Tibial artery (tissue), 4 donors: ENCODE results near the gene ZNF428.
A peak's percentile ranks its signal among the peaks of the same experiment; 100 is the strongest.

ENCODE experiments used
- DNase-seq, 2 donors: peaks; one replicate each; pipeline ENCODE4 v3.0.0-alpha.2; 2019
- H3K27ac ChIP-seq, 2 donors: fragments of 200-600 bp; sonication (generic) in 1 of 2; 1 replicate in 1 of 2; 2 replicates in 1 of 2; pipeline ENCODE4 v1.5.1; 2018 to 2019; ENCODE audit warnings: mild to moderate bottlenecking in 1 of 2
- H3K27me3 ChIP-seq, 2 donors: fragments of 200-600 bp; sonication (generic) in 1 of 2; one replicate each; pipeline versions ENCODE4 v1.5.1 to v1.6.0; 2016 to 2019
- H3K36me3 ChIP-seq, 3 donors: fragments of 200-600 bp; sonication (generic) in 2 of 3; one replicate each; pipeline ENCODE4 v1.5.1; 2016 to 2019; ENCODE audit warnings: mild to moderate bottlenecking in 2 of 3
- H3K4me1 ChIP-seq, 4 donors: fragments of 200-600 bp; sonication (generic) in 2 of 4; 1 replicate in 3 of 4; 2 replicates in 1 of 4; pipeline ENCODE4 v1.5.1; 2016 to 2019
- H3K4me3 ChIP-seq, 2 donors: fragments of 200-600 bp; sonication (generic) in 1 of 2; 1 replicate in 1 of 2; 2 replicates in 1 of 2; pipeline ENCODE4 v1.5.1; 2018 to 2019; ENCODE audit warnings: mild to moderate bottlenecking in 2 of 2
- H3K9me3 ChIP-seq, 3 donors: fragments of 200-600 bp; sonication (generic) in 1 of 3; one replicate each; pipeline ENCODE4 v1.5.1; 2016 to 2019
- CTCF ChIP-seq, 2 experiments: fragments of 200-600 bp in 1 of 2; fragments of 450-650 bp in 1 of 2; IDR thresholded peaks; one replicate each; pipeline ENCODE4 v1.5.1; 2017 to 2019; ENCODE audit warnings: antibody characterized with exemption in 2 of 2, mild to moderate bottlenecking in 1 of 2, moderate library complexity in 1 of 2
- intact Hi-C: fragments of 100-400 bp; cut with DNase I; formaldehyde crosslinking; loops from one replicate; pipeline ENCODE4 v1.15.0; 2023; ENCODE audit warnings: low total_unique reads

Gene ZNF428

GRCh38 chr19:43578787-43579186 is 40.6 kb downstream of the ZNF428 start:
- Histone ChIP-seq H3K4me3 (no peak overlapping the region), H3K27me3 (no peaks in the 10 kb centered on the region), H3K27ac (no peak overlapping the region), H3K9me3 (no peaks in the 10 kb centered on the region), H3K4me1 (peaks cover 0 to 31% (median 14%) of the 10 kb centered on the region in 4 donors), H3K36me3 (no peaks in the 10 kb centered on the region)
- intact Hi-C loops, result no loop called here
- DNase-seq, result no peak
- TF ChIP-seq CTCF (IDR thresholded peaks at IDR 0.05), result no peak

GRCh38 chr19:43575955-43576878 is 43.2 kb downstream of the ZNF428 start:
- TF ChIP-seq CTCF (IDR thresholded peaks at IDR 0.05), result no peak
- peak overlapping the region; percentile 76 to 77 for H3K4me3 ChIP-seq
- peaks cover 0 to 13% (median 4%) of the 10 kb centered on the region in 3 donors for H3K36me3 ChIP-seq
- intact Hi-C loops, result loop anchor here (1.0 kb wide), 1 partner anchor 20 kb away; the partner anchor contains the start of genes IRGQ and ZNF576
- peaks cover 0 to 26% (median 11%) of the 10 kb centered on the region in 4 donors for H3K4me1 ChIP-seq
- H3K9me3 ChIP-seq, result no peaks in the 10 kb centered on the region
- H3K27me3 ChIP-seq, result no peaks in the 10 kb centered on the region
- peak overlapping the region; percentile 63 to 77 for H3K27ac ChIP-seq
- no peak for DNase-seq

DNA sequence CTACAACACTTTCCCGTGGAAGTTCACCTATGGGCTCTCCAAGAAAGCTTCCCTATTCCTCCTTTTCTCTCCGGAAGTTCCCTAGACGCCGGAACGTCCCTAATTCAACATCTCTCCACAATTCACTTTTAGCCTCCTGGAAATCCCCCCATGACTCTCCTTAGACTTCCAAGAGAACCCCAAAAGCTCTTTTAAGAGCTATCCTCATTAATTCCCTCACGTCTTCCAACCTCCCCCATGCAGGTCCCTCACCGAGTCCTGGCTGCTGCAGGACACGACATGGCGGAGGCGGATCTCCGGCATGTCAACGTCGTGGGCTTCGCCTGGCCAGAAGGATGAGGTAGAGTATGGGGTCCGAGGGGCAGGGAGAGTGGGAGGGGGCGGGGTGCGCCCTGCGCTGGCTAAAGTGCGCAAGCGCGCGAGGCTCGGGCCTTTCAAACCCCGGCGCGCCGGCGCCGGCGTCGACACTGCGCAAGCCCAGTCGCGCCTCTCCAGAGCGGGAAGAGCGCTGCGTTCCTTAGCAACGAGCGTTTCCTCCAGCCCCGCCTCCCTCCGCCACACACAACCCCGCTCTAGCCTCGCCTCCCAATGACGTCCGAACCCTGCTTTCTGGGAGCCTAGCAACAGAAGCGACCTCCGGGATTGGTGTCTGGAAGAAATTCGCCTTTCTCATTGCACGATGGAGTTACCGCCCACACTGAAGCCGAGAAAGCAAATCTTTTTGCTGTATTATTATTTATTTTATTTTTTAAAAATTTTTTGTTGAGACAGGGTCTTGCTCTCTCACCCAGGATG is 44.1 kb downstream of the ZNF428 start, which contains the start of the genes PINLYP and XRCC1:
TSS of gene PINLYP (plus strand) at position 646 of the 795 bp plus-strand sequence. CDS start 1,391 bp downstream, outside the sequence.
TSS of gene XRCC1 (minus strand) at position 372 of the 795 bp plus-strand sequence. CDS start at position 303, 69 bp downstream.
- H3K4me3 ChIP-seq, result peak within 1 kb of the TSS; percentile 76 to 77
- peak; percentile 98 to 99 for DNase-seq
- peaks cover 0 to 21% (median 10%) of the 10 kb centered on the region in 4 donors for H3K4me1 ChIP-seq
- TF ChIP-seq CTCF (IDR thresholded peaks at IDR 0.05), result no peak
- H3K36me3 ChIP-seq, result peaks cover 0 to 21% (median 4%) of the 10 kb centered on the region in 3 donors
- H3K9me3 ChIP-seq, result no peaks in the 10 kb centered on the region
- peak within 1 kb of the TSS; percentile 77 to 87 for H3K27ac ChIP-seq
- intact Hi-C loops, result loop anchor here (1.0 kb wide), 1 partner anchor 21 kb away; the partner anchor contains the start of genes IRGQ and ZNF576
- no peaks in the 10 kb centered on the region for H3K27me3 ChIP-seq

DNA sequence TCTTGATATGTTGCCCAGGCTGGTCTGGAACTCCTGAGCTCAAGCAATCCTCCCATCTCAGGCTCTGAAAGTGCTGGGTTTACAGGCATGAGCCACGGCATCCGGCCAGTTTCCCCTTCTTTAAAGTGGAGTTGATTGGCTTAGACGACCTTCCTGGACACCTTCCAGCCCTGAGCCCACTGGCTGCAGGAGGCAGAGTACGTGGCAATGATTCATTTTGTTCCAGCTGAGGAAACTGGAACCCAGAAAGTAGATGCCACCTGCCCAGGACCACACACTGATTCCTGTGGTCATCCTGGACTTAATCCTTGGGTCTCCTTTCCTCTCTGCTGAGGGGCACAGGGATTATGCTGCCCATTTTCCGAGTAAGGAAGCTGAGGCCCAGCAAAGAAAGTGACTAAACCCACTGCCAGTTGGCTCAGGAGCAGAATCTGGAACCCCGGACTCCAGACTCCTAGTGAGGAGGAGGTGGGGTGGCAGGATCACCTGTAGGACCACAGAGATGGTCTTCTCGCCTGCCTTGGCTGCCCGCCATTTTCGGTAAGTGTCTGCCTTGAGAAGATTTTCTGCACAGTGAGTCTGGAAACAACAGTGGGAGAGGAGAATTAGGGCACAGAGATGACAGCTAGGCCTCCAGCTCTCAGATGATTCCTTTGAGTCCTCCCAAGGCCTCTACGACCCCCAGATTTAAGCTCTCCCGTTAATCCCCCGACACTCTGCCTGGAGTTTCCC is 44.8 kb downstream of the ZNF428 start:
- intact Hi-C loops, result loop anchor here (1.0 kb wide), 1 partner anchor 22 kb away; the partner anchor contains the start of genes IRGQ and ZNF576
- peaks cover 0 to 21% (median 4%) of the 10 kb centered on the region in 3 donors for H3K36me3 ChIP-seq

More for the DNA sequence above, 44.8 kb downstream of the ZNF428 start:
- DNase-seq, result no peak
- Histone ChIP-seq H3K9me3 (no peaks in the 10 kb centered on the region), H3K27ac (peak overlapping the region; percentile 77 to 87), H3K4me1 (peaks cover 0 to 16% (median 10%) of the 10 kb centered on the region in 4 donors), H3K4me3 (peak overlapping the region; percentile 76 to 77), H3K27me3 (no peaks in the 10 kb centered on the region)
- TF ChIP-seq CTCF (IDR thresholded peaks at IDR 0.05), result no peak
